GM19324 (cell line): ENCODE data around the gene NTRK3.

Experiments used
- ATAC-seq: cut with Tn5 transposase; IDR thresholded peaks from one replicate; pipeline ENCODE4 v1.9.1; 2021; ENCODE audit warnings: mild to moderate bottlenecking, moderate library complexity; ENCODE audit not compliant: unreplicated experiment, low FRiP score

NTRK3 gene

DNA sequence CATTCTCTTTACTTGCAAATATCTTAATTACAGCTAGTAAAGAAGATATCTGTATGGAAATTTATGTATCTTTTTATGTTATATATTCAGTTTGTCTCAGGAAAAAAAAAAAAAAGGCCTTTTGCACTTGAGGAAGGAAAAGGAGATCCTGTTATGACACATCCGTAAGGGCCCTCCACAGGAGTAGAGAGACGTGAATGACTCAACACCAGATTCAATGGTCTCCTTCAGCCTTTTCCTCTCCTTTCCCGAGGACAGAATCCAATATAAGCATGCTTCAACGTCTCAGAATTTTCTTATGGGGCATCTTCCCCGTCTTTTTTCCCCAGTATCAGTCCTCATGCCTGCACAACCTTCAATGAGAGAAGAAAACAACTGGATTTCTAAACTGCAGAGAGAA is 340.3 kb downstream of the NTRK3 start:
- ATAC-seq, result no peak

GRCh38 chr15:87910301-87910700 is 346.2 kb downstream of the NTRK3 start:
- no peak for ATAC-seq

DNA sequence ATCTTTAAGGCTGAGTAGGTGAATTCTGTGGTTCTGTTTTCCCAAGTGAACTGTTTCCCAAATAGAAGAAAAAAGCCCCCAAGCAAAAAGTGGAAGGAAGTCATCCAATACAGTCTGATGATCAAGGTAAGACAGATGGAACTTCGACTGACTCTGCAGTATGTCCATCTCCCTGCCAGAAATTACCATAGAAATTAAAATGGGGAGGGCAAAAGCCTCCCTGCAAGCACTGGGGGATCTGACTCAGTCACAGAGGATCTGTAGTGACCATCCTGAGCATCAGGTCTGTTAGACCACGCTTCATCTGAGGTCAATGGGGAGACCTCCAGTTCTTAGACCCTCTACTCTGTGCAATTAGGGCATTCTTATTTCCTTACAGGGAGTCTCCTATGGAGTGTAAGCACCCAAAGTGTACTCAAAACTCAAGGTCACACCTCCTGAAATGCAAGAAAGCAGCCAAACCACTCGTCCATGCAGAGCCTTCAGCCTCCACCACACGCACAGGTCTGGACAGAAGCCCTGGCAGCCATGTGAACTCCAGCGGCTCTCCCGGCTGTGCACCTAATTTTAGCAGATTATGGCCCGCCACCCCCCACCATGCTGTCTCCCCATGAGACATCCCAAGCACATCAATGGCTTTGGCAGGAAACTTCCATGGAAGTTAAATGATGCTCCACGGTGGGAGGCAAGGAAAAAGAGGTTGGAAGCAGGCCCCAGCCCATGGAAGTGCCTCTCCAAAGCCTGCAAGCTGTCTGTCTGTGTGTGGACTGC is 348.7 kb downstream of the NTRK3 start:
- ATAC-seq, result no peak

- no peak for ATAC-seq
These were observed 350.1 kb downstream of the NTRK3 start for GRCh38 chr15:87906444-87906843.

- no peak for ATAC-seq
These were observed 353.6 kb downstream of the NTRK3 start for GRCh38 chr15:87902772-87903426.

GRCh38 chr15:87901926-87902690 is 354.4 kb downstream of the NTRK3 start:
- no peak for ATAC-seq

GRCh38 chr15:87901008-87901407 is 355.5 kb downstream of the NTRK3 start:
- ATAC-seq, result no peak

DNA sequence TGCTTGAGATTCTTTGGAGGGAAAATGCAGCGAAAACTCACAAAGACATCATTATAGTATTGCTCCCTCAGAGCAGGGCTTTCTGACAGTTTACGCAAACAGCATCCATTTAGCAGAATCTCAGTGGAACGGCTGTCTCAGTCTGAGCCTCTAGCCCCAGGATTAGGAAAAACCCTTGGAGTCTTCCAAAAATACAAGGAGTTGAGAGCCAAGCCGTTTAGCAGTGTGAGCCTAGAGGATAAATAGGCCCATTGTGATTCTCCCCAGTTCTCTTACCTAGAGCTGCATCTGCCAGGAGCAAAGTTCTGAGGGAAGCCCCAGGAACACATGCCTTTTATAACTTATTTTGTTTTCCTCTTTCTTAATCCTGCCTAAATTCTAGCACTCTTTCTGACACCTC is 359.6 kb downstream of the NTRK3 start:
- ATAC-seq, result no peak

DNA sequence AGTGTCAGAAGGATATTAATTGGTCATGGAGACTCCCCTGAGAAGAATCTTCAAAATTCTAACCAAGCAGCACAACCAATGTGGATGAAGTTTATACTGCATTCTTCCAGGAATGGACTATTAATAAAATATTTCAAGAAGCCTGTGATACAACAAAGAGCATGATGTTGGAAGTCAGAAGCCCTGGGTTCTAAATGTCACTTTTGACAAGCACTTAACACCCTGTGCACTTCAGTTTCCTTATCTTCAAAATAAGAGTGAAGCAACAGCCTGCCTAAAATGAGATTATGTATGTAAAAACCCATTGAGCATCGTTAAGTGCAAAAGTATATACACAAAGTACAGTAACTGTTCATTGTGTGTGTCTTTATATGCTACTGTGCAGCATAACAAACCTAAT is 369.4 kb downstream of the NTRK3 start:
- ATAC-seq, result no peak

DNA sequence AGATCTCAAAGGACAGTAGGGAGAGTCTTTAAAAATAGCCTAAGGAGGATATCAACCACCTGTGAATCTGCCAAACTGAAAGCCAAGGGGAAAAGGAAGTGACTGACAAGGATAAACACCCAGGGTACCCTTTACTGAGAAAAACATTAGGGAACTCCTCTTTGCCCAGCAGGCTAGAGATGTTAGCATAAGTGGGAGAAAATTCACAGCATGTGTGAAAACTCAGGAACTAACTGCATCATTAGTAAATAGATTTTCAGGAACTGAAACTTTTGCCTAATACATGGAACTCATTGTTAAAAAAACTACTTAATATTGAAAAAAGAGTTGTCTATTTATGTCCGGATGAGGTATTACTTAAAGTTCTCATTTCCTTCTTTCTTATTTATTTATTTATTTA is 375.5 kb downstream of the NTRK3 start:
- no peak for ATAC-seq

DNA sequence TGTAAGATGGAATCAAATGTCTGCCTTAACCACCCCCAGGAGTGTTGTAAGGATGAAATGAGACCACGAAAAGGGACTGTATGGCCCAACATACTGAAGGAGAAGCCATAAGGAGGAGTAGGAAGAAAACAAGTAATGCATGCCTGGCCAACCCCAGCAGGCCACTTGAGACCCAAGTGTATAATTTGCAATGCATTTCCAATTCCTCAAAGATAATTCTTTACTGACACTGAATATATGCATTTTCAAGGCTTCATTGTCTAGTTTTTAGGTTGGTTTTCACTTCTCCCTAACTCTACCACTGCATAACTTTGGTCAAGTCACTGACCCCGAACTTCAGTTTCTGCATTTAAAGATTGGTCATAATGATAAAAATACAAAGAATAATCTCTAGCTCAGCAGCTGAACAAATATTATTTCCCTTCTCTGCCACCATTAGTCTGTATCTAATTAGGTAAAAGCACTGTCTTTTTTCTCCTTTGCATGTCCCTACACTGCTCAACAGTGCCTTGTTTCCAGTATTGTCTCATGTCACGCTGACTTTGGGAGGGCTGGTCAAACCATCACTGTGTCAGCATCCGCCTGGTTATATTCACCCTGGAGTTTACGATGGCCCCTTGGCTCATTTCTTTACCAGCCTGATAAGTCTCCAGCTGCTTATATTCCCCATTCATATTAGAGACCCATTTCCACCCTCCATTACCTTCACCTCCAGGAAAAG is 378.6 kb downstream of the NTRK3 start:
- ATAC-seq, result no peak

DNA sequence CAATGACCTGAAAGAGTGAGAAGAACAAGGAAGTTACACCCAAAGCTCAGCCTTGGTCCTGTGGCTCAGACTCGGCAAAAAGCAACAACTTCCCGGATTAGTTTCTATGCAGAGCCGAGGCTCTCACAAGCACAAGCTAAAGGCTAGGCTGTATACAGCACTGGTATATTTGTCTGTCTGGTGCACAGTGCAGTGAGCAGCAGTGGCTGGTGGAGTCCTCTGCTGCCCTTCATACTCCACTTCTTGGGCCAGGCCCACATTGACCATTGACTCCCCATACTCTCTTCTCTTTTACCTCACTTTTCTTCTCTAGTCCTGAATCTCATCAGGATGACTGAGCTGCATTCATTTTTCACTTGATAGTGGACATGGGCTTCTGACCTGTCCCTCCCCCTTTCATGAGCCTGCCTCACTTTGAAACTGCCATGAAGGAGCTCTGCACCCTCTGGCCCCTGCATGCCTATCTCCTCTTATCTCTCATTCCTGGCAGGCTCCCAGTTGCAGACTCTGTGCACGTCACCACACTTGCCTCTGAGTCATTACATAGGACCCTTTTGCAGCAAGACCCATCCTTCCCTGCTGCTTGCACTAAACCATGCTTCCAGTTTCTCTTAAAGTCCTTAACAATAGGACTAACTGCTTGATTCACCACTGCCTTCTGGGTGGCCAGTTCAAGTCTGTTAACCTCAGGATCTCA is 379.3 kb downstream of the NTRK3 start:
- ATAC-seq, result no peak

DNA sequence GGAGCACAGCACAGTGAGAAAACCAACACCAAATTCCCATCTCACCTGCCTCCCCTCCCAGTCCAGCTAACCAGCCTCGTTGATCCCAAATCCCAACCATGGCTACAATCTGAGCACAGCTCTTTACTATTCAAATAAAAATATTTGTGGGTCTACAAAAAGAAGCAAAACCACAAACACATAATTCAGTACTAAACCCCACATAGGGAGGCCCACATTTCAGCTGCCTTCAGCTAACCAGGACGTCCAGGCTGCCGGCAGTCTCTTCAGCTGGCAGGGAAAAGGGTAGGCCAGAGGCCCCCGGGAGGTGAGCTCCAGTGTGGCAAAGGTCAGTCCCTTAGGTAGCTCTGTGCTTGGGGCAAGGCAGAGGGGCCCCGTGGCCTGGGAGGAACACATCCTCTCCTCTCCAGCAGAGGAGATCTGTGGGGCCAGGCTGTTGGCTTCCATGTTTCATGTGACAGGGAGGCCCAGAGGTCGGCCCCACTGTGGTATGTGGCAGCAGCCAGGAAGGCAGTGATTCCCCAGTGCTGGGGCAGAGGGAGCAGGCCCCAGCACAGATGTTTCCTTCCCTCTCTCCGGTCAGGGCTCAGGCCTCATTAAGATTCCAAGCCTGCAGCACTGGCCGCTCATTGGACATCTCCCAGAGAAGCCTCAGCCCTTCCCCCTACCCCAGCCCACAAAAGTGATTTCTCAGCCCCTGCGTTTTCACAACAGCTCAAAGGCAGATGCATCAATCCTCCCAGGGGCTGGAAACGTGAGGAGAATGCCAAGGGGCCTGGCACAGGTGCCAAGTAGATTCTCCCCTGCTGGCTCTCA is 381.4 kb downstream of the NTRK3 start:
- ATAC-seq, result no peak

DNA sequence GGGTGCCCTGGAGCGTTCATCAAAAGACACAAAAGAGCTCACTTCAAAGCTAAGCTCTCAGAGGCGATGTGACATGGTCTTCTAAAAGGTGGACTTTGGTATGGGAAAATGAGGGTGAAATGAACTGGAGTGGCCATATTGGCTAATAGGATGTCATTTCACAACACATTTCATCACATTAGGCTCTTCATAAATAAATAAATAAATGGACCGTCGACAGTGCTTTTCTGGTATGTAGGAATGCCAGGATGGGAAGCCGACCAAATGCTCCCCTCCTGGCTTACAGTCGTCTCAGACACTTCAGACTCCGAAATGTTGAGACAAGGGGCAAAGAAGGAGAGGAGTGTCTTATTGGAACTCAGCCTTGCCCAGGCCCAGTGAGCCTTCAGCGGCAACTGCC is 383.0 kb downstream of the NTRK3 start:
- ATAC-seq, result no peak

DNA sequence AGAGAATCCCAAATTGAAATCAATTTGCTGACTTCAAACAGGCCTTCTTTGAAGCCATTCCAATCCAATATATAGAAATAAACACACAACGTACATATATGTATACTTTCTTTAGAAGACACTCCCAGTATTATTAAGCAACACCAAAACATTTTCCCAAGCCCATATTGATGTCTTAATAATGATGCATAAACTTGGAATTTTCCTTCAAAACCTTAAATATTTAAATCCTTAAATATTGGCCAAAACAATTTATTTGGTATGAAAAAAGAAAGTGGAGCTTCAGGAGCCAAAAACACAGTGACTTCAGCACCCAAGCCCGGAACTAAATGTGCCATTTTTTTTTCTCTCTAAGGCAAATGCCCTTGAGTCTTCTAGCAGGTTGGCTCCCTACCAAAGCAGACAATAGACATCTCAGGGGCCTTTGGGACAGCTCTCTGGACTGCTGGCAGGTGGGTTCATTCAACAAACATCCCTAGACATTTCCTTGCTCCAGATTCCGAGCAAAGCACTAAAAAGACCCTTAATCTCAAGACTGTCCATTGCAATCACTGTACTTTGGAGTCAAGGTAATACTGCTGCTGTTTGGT is 384.7 kb downstream of the NTRK3 start:
- ATAC-seq, result no peak

DNA sequence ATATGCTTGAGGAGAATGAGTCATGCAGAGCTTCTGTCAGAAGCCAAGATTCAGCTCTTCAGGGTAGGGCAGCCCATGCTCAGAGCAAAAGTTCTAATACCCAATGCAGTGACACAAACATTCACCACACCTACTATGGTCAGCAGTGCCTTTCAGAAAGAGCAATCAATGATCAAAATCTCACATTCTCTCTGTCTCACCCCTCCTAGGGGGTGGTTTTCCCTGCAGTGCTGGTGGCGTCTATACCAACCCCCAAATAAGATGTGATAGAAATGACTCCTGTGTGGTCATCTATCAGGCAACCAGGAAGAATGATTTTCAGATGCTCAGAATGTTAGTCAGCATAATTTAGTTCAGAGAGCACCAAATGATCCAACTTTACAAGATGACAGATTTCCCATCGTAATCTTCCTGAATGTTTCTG is 385.3 kb downstream of the NTRK3 start:
- ATAC-seq, result no peak

DNA sequence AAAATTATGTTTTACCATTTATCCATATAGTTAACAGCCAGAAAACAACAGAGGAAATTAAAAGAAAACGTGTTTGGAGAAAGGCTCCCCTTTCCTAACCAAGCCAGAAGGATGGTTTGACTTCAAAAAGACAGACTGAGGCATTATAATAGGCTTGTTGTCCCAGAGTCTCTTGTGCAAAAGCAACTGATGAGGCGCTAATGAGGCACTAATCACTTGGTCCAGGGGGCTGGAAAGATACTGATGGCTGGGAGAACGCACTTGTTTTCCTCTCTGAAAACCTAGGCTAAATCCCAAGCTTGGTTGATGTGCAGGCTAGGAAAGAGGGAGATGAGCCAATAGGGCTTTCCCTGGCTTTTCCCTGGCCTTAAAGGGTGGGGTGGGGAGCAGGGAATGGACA is 389.6 kb downstream of the NTRK3 start:
- no peak for ATAC-seq

GRCh38 chr15:87863152-87863551 is 393.4 kb downstream of the NTRK3 start:
- ATAC-seq, result no peak

GRCh38 chr15:87860743-87861142 is 395.8 kb downstream of the NTRK3 start:
- no peak for ATAC-seq
